ENCODE measurements around the gene SYT5. TPM values are rescaled to one million over a fixed set of nuclear protein-coding genes. Genes with fewer than 3 reads are reported as not detected.

Gene SYT5
- total RNA-seq, 1 donor from 2014 or later: not detected

GRCh38 chr19:55199620-55200204 is 19.6 kb upstream of the SYT5 start:
- H3K4me3 ChIP-seq: no peak overlapping the region
- no peak for DNase-seq (ENCODE audit: low spot score in 2 of 2)
- no peaks in the 10 kb centered on the region for H3K36me3 ChIP-seq
- TF ChIP-seq CTCF (IDR thresholded peaks at IDR 0.05): no peak
- H3K27ac ChIP-seq: no peak overlapping the region
- no peaks in the 10 kb centered on the region for H3K27me3 ChIP-seq
- intact Hi-C loops (cut with DNase I): no loop called here
- H3K9me3 ChIP-seq: no peaks in the 10 kb centered on the region
- no peaks in the 10 kb centered on the region for H3K4me1 ChIP-seq

GRCh38 chr19:55198651-55199050 is 18.6 kb upstream of the SYT5 start:
- Histone ChIP-seq H3K27ac (no peak overlapping the region), H3K4me3 (no peak overlapping the region), H3K4me1 (no peaks in the 10 kb centered on the region), H3K36me3 (no peaks in the 10 kb centered on the region), H3K27me3 (no peaks in the 10 kb centered on the region), H3K9me3 (no peaks in the 10 kb centered on the region)
- intact Hi-C loops (cut with DNase I): no loop called here
- DNase-seq (ENCODE audit: low spot score in 2 of 2): no peak
- no peak for TF ChIP-seq CTCF (IDR thresholded peaks at IDR 0.05)

- Histone ChIP-seq H3K36me3 (no peaks in the 10 kb centered on the region), H3K4me1 (no peaks in the 10 kb centered on the region), H3K27me3 (no peaks in the 10 kb centered on the region), H3K27ac (no peak overlapping the region), H3K4me3 (no peak overlapping the region), H3K9me3 (no peaks in the 10 kb centered on the region)
- intact Hi-C loops (cut with DNase I): no loop called here
- no peak for TF ChIP-seq CTCF (IDR thresholded peaks at IDR 0.05)
- no peak for DNase-seq (ENCODE audit: low spot score in 2 of 2)
Measured at GRCh38 chr19:55197528-55197927, 17.4 kb upstream of the SYT5 start.

- no peaks in the 10 kb centered on the region for H3K4me1 ChIP-seq
- no peak for DNase-seq (ENCODE audit: low spot score in 2 of 2)
- no peak for TF ChIP-seq CTCF (IDR thresholded peaks at IDR 0.05)
- H3K27ac ChIP-seq: no peak overlapping the region
- no peaks in the 10 kb centered on the region for H3K36me3 ChIP-seq
- H3K9me3 ChIP-seq: no peaks in the 10 kb centered on the region
- intact Hi-C loops (cut with DNase I): no loop called here
- no peaks in the 10 kb centered on the region for H3K27me3 ChIP-seq
- H3K4me3 ChIP-seq: no peak overlapping the region
Measured at GRCh38 chr19:55196803-55197202, 16.7 kb upstream of the SYT5 start.

GRCh38 chr19:55193481-55193880 is 13.4 kb upstream of the SYT5 start:
- DNase-seq (ENCODE audit: low spot score in 2 of 2): no peak
- no peaks in the 10 kb centered on the region for H3K4me1 ChIP-seq
- no peak overlapping the region for H3K27ac ChIP-seq
- H3K36me3 ChIP-seq: no peaks in the 10 kb centered on the region
- no peak overlapping the region for H3K4me3 ChIP-seq
- no peaks in the 10 kb centered on the region for H3K9me3 ChIP-seq
- H3K27me3 ChIP-seq: no peaks in the 10 kb centered on the region
- intact Hi-C loops (cut with DNase I): no loop called here
- TF ChIP-seq CTCF (IDR thresholded peaks at IDR 0.05): no peak

GRCh38 chr19:55189403-55189835 is 9.3 kb upstream of the SYT5 start:
- Histone ChIP-seq H3K4me1 (no peaks in the 10 kb centered on the region), H3K9me3 (no peaks in the 10 kb centered on the region), H3K4me3 (no peak overlapping the region), H3K27me3 (no peaks in the 10 kb centered on the region), H3K27ac (no peak overlapping the region), H3K36me3 (no peaks in the 10 kb centered on the region)
- intact Hi-C loops (cut with DNase I): no loop called here
- peak in 1 of 2 donors; percentile 17 for DNase-seq (ENCODE audit: low spot score in 2 of 2)
- TF ChIP-seq CTCF (IDR thresholded peaks at IDR 0.05): no peak
